ENCODE measurements around the gene FRRS1. TPM values are rescaled to one million over a fixed set of nuclear protein-coding genes. Genes with fewer than 3 reads are reported as not detected.

Gene FRRS1
- total RNA-seq, 6 experiments from 2014 or later, result 0.22 to 1.1 (median 0.41) TPM

- Mint-ChIP-seq H3K4me3 (no peak overlapping the region), H3K27me3 (ENCODE audit: insufficient read depth) (peaks cover 3% of the 10 kb centered on the region), H3K9me3 (no peaks in the 10 kb centered on the region), H3K27ac (no peak overlapping the region), H3K4me1 (ENCODE audit: low read depth) (peaks cover 14% of the 10 kb centered on the region), H3K36me3 (ENCODE audit: low read depth) (no peaks in the 10 kb centered on the region)
- DNase-seq, result no peak
- no peak for TF ChIP-seq CTCF (IDR thresholded peaks at IDR 0.05)
Observed at GRCh38 chr1:99677416-99677815, 89.0 kb downstream of the FRRS1 start.

- H3K9me3 Mint-ChIP-seq, result no peaks in the 10 kb centered on the region
- H3K4me3 Mint-ChIP-seq, result no peak overlapping the region
- TF ChIP-seq CTCF (IDR thresholded peaks at IDR 0.05), result no peak
- peaks cover 6% of the 10 kb centered on the region for H3K27me3 Mint-ChIP-seq (ENCODE audit: insufficient read depth)
- DNase-seq, result no peak
- H3K36me3 Mint-ChIP-seq (ENCODE audit: low read depth), result no peaks in the 10 kb centered on the region
- H3K27ac Mint-ChIP-seq, result no peak overlapping the region
- peaks cover 10% of the 10 kb centered on the region; the same call in 1 of the 2 replicates for H3K4me1 Mint-ChIP-seq (ENCODE audit: low read depth)
Observed at GRCh38 chr1:99676876-99677275, 89.6 kb downstream of the FRRS1 start.

GRCh38 chr1:99675994-99676393, 90.4 kb downstream of the FRRS1 start:
- H3K36me3 Mint-ChIP-seq (ENCODE audit: low read depth), result no peaks in the 10 kb centered on the region
- H3K4me1 Mint-ChIP-seq (ENCODE audit: low read depth), result peaks cover 8% of the 10 kb centered on the region; the same call in 1 of the 2 replicates
- H3K4me3 Mint-ChIP-seq, result no peak overlapping the region
- TF ChIP-seq CTCF (IDR thresholded peaks at IDR 0.05), result no peak
- no peak overlapping the region for H3K27ac Mint-ChIP-seq
- no peaks in the 10 kb centered on the region for H3K9me3 Mint-ChIP-seq
- peaks cover 6% of the 10 kb centered on the region for H3K27me3 Mint-ChIP-seq (ENCODE audit: insufficient read depth)
- DNase-seq, result no peak

- peaks cover 6% of the 10 kb centered on the region for H3K27me3 Mint-ChIP-seq (ENCODE audit: insufficient read depth)
- DNase-seq, result no peak
- no peak overlapping the region for H3K27ac Mint-ChIP-seq
- TF ChIP-seq CTCF (IDR thresholded peaks at IDR 0.05), result no peak
- H3K36me3 Mint-ChIP-seq (ENCODE audit: low read depth), result no peaks in the 10 kb centered on the region
- no peak overlapping the region for H3K4me3 Mint-ChIP-seq
- peaks cover 8% of the 10 kb centered on the region; the same call in 1 of the 2 replicates for H3K4me1 Mint-ChIP-seq (ENCODE audit: low read depth)
- no peaks in the 10 kb centered on the region for H3K9me3 Mint-ChIP-seq
Observed at GRCh38 chr1:99675292-99675691, 91.1 kb downstream of the FRRS1 start.

GRCh38 chr1:99674115-99675064, 92.0 kb downstream of the FRRS1 start:
- no peaks in the 10 kb centered on the region for H3K9me3 Mint-ChIP-seq
- no peak for DNase-seq

More at GRCh38 chr1:99674115-99675064, 92.0 kb downstream of the FRRS1 start:
- no peak overlapping the region for H3K27ac Mint-ChIP-seq
- TF ChIP-seq CTCF (IDR thresholded peaks at IDR 0.05), result no peak
- H3K36me3 Mint-ChIP-seq (ENCODE audit: low read depth), result no peaks in the 10 kb centered on the region
- peaks cover 8% of the 10 kb centered on the region; the same call in 1 of the 2 replicates for H3K4me1 Mint-ChIP-seq (ENCODE audit: low read depth)
- peaks cover 6% of the 10 kb centered on the region for H3K27me3 Mint-ChIP-seq (ENCODE audit: insufficient read depth)
- no peak overlapping the region for H3K4me3 Mint-ChIP-seq
